ENCODE measurements around the gene IFIT5. TPM values are rescaled to one million over a fixed set of nuclear protein-coding genes. Genes with fewer than 3 reads are reported as not detected.

IFIT5 gene
- total RNA-seq, 1 experiment from 2014 or later = 10.7 TPM

DNA sequence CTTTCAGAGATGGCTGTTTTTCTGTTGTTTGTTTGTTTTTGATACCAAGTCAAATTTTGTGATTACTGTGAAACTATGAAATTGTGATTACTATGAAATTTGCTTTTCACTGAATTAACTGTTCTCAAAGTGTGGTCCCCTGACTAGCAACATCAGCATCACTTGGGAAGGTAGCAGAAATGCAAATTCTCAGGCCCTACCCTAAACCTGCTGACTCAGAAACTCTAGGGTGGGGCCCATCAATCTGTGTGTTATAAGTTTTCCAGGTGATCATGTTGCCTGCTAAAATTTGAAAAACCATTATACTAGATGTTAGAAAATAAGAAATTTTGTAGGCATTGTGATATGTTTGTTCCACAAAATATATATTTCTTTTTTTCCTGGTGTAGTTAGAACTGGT, 35.3 kb upstream of the IFIT5 start:
- no peak overlapping the region for H3K4me2 ChIP-seq (ENCODE audit: low read length)
- no TSS peak for BruUV-seq (replicated peaks)

DNA sequence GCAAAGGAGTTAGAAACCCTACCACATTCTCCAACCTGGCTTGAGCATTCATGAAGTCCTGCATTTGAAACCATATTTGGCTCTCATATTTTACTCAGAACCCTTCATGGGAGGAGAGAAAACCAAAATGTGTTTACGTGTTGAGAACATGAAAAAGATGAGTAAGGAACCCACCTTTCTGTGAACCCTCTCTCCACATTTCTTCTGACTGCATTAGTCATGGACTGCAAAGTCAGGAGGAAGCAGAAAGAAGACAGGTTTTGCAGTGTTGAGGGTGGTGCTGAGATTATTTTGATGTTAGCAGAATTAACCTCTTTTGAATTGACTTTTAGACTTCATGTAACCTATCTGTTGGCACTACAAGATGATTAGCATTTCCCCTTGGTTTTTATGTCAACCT, 31.6 kb upstream of the IFIT5 start:
- ATAC-seq (no peak), DNase-seq (no peak)
- Histone ChIP-seq H3K36me3 (ENCODE audit: low read depth, low read length) (no peaks in the 10 kb centered on the region), H3K4me1 (ENCODE audit: insufficient read depth, low read length) (peaks cover 10% of the 10 kb centered on the region), H4K20me1 (ENCODE audit: low read length) (no peaks in the 10 kb centered on the region), H3K9me2 (replicated peaks; ENCODE audit: low read length) (no peaks in the 10 kb centered on the region), H3F3A (ENCODE audit: low read length, unreplicated experiment) (no peaks in the 10 kb centered on the region), H3K4me3 (ENCODE audit: low read length) (no peak overlapping the region), H3K79me2 (ENCODE audit: low read length) (no peaks in the 10 kb centered on the region), H3K27me3 (ENCODE audit: low read length) (no peaks in the 10 kb centered on the region), H2AFZ (ENCODE audit: low read length) (no peak overlapping the region), H3K27ac (ENCODE audit: low read length) (no peak overlapping the region), H3K9me3 (ENCODE audit: low read length) (no peaks in the 10 kb centered on the region), H3K4me2 (ENCODE audit: low read length) (no peak overlapping the region), H3K9ac (ENCODE audit: low read length) (no peak overlapping the region)
- no TSS peak for BruUV-seq (replicated peaks)
- TF ChIP-seq, protein P1, sequence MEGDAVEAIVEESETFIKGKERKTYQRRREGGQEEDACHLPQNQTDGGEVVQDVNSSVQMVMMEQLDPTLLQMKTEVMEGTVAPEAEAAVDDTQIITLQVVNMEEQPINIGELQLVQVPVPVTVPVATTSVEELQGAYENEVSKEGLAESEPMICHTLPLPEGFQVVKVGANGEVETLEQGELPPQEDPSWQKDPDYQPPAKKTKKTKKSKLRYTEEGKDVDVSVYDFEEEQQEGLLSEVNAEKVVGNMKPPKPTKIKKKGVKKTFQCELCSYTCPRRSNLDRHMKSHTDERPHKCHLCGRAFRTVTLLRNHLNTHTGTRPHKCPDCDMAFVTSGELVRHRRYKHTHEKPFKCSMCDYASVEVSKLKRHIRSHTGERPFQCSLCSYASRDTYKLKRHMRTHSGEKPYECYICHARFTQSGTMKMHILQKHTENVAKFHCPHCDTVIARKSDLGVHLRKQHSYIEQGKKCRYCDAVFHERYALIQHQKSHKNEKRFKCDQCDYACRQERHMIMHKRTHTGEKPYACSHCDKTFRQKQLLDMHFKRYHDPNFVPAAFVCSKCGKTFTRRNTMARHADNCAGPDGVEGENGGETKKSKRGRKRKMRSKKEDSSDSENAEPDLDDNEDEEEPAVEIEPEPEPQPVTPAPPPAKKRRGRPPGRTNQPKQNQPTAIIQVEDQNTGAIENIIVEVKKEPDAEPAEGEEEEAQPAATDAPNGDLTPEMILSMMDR (conservative IDR thresholded peaks at IDR 0.05; ENCODE audit: low read depth, low read length) = no peak
- no peak for TF ChIP-seq EZH2phosphoT487 (IDR thresholded peaks at IDR 0.05; ENCODE audit: borderline replicate concordance, low read length)
- no peak for TF ChIP-seq EZH2 (IDR thresholded peaks at IDR 0.05; ENCODE audit: low read length, unreplicated experiment)
- POLR2A ChIA-PET (ENCODE audit: unreplicated experiment) = no interaction called here
- CTCF ChIA-PET = no interaction called here
- intact Hi-C loops (cut with micrococcal nuclease) = no loop called here

More for the DNA sequence above, 35.3 kb upstream of the IFIT5 start:
- CTCF ChIA-PET = no interaction called here
- H3F3A ChIP-seq (ENCODE audit: low read length, unreplicated experiment) = no peaks in the 10 kb centered on the region
- no peaks in the 10 kb centered on the region for H4K20me1 ChIP-seq (ENCODE audit: low read length)
- POLR2A ChIA-PET (ENCODE audit: unreplicated experiment) = interaction anchor here (0.6 kb wide), 1 partner anchor 189 kb away, joined by 3 read pairs; no protein-coding TSS in a partner anchor
- H3K79me2 ChIP-seq (ENCODE audit: low read length) = no peaks in the 10 kb centered on the region
- ATAC-seq (no peak), DNase-seq (no peak)
- H2AFZ ChIP-seq (ENCODE audit: low read length) = no peak overlapping the region
- H3K27me3 ChIP-seq (ENCODE audit: low read length) = no peaks in the 10 kb centered on the region
- no peak overlapping the region for H3K27ac ChIP-seq (ENCODE audit: low read length)
- no peak overlapping the region for H3K4me3 ChIP-seq (ENCODE audit: low read length)
- peaks cover 11% of the 10 kb centered on the region for H3K4me1 ChIP-seq (ENCODE audit: insufficient read depth, low read length)
- no peak overlapping the region for H3K9ac ChIP-seq (ENCODE audit: low read length)
- H3K9me2 ChIP-seq (replicated peaks; ENCODE audit: low read length) = no peaks in the 10 kb centered on the region
- intact Hi-C loops (cut with micrococcal nuclease) = no loop called here
- no peaks in the 10 kb centered on the region for H3K36me3 ChIP-seq (ENCODE audit: low read depth, low read length)
- H3K9me3 ChIP-seq (ENCODE audit: low read length) = no peaks in the 10 kb centered on the region
- no peak for TF ChIP-seq EZH2 (IDR thresholded peaks at IDR 0.05; ENCODE audit: low read length, unreplicated experiment)
- TF ChIP-seq EZH2phosphoT487 (IDR thresholded peaks at IDR 0.05; ENCODE audit: borderline replicate concordance, low read length) = no peak
- TF ChIP-seq, protein P1 (conservative IDR thresholded peaks at IDR 0.05; ENCODE audit: low read depth, low read length) = no peak

DNA sequence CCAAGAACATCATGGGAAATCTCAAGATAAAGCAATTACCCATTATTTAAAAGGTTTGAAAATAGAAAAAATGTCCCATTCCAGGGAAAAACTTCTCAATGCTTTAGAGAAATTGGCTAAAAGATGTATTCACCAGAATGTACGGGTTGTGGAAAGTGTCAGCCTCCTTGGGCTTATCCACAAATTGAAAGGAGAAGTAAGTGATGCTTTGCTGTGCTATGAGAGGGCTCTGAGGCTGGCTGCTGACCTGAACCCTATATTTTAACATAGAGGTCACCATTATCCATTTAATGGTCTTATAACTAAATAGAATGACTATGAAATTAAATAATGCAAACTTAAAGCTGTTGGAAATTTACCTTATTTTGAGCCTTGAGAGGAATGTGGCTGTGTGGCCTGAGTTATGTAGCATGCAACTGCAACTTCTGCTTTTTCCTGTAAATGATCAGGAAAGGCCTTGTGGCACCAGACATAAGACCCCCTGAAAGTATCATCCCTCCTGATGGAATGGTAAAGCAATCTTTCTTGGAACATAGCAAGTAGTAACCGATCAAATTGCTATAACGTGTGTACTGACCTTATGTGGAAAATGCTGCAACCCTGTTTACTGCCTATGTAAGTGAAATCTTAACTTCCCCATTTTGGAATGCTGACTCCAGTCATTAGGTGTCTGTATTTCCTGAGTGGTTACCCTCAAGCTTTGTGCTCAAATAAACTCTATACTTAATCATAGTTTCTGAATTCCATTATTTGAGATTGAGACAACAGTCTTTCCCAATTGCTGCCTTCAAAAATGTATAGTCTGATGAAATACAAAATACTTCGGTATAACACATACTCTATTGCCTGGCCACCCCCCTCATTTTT, 29.7 kb upstream of the IFIT5 start:
- no peaks in the 10 kb centered on the region for H3K9me2 ChIP-seq (replicated peaks; ENCODE audit: low read length)
- H3K27ac ChIP-seq (ENCODE audit: low read length) = no peak overlapping the region
- H3K9ac ChIP-seq (ENCODE audit: low read length) = no peak overlapping the region
- no peaks in the 10 kb centered on the region for H3K36me3 ChIP-seq (ENCODE audit: low read depth, low read length)
- CTCF ChIA-PET = no interaction called here
- no TSS peak for BruUV-seq (replicated peaks)
- no peak overlapping the region for H2AFZ ChIP-seq (ENCODE audit: low read length)
- no peaks in the 10 kb centered on the region for H4K20me1 ChIP-seq (ENCODE audit: low read length)
- H3K79me2 ChIP-seq (ENCODE audit: low read length) = no peaks in the 10 kb centered on the region
- H3K27me3 ChIP-seq (ENCODE audit: low read length) = no peaks in the 10 kb centered on the region
- H3K4me3 ChIP-seq (ENCODE audit: low read length) = no peak overlapping the region
- peaks cover 3% of the 10 kb centered on the region for H3F3A ChIP-seq (ENCODE audit: low read length, unreplicated experiment)
- TF ChIP-seq EZH2phosphoT487 (IDR thresholded peaks at IDR 0.05; ENCODE audit: borderline replicate concordance, low read length) (no peak), EZH2 (IDR thresholded peaks at IDR 0.05; ENCODE audit: low read length, unreplicated experiment) (no peak)
- TF ChIP-seq, protein P1 (conservative IDR thresholded peaks at IDR 0.05; ENCODE audit: low read depth, low read length) = no peak
- no peaks in the 10 kb centered on the region for H3K9me3 ChIP-seq (ENCODE audit: low read length)
- POLR2A ChIA-PET (ENCODE audit: unreplicated experiment) = no interaction called here
- peaks cover 16% of the 10 kb centered on the region for H3K4me1 ChIP-seq (ENCODE audit: insufficient read depth, low read length)
- intact Hi-C loops (cut with micrococcal nuclease) = loop anchor here (5.0 kb wide), 2 partner anchors 57 to 82 kb away; partner anchors contain the start of genes IFIT2 and IFIT3
- ATAC-seq (no peak), DNase-seq (no peak)
- H3K4me2 ChIP-seq (ENCODE audit: low read length) = no peak overlapping the region
